HG03558 (cell line): ENCODE measurements around the gene PHF19.
A peak's percentile ranks its signal among the peaks of the same experiment; 100 is the strongest.

Experiments used
- ATAC-seq: cut with Tn5 transposase; IDR thresholded peaks from one replicate; pipeline ENCODE4 v1.9.1; 2021; ENCODE audit warnings: moderate number of reproducible peaks; ENCODE audit not compliant: unreplicated experiment; ENCODE audit errors: extremely low read depth

The PHF19 gene

GRCh38 chr9:120876842-120877240 lies at the start of gene PHF19:
Gene PHF19, minus strand, starts transcription at chr9:120877188. Its CDS starts 2,447 bp downstream, at chr9:120874741.
- no peak for ATAC-seq

DNA sequence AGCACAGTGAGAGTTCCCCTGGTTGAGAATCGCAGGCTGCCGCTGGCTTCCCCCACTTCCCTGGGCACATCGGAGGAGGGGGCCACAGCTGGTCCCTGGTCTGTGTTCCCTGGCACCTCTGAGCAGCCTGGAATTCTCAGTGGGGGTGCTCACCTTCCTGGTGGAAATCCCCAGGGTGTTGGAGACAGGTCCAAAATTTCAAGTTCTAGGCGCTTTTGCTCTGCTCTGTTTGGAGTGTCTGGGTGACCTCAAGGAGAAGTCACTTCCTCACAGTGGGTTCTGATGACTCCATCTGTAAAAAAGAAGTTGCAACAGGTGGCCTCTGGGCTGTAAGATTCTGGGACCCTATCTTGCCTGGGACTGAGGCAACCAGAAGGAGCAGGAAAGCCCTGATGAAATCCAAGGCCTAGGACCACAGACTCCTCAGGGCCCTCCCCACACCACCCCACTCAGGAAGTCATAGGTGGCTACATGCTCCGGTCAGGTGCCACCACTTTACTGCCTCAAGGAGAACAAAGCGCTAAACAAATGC lies 49.5 kb upstream of the PHF19 start, which contains the start of gene TRAF1:
Gene TRAF1, minus strand, starts transcription at position 400 of the 532 bp plus-strand sequence. CDS start 721 bp downstream, outside the sequence.
- peak; percentile 4 for ATAC-seq

- ATAC-seq = peak; percentile 42
Measured at GRCh38 chr9:120925535-120926396, 48.8 kb upstream of the PHF19 start.

DNA sequence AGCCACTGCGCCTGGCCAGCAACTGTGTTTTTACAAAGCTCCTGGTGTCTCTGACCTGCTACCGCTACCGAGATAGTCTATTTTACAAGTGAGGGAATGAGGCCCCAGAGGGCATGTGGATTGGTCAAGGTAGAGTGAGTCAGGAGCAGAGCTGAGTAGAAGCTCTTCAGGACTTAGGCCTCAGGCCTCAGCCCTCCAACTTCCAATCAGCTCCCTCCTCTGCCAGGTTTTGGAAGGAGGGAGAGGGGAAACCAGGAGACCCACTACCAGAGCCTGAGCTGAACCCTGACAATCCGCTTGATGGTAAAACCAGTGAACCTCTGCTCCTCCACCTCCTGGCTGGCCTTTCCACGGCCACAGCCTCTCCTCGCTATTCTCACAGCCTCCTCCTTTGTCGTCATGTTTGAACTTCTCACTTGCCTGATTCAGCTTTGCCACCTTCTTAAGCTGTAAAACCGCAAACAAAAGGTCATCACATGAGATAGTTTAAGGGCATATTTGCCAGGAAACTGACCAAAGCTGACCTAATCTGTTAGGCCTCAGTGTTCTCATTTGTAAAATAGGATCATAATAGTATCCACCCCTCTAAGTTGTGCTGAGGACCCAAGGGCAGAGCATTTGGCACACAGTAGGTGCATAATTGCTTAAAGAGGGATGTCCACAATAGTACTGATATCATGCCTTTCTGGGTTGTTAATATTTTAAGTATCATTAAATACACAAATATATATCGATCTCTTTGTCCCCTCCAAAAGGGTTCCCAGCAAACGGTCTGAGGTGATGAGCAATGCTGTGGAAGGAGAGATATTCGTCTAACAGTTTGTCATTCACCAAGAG lies 47.9 kb upstream of the PHF19 start:
- ATAC-seq = no peak

DNA sequence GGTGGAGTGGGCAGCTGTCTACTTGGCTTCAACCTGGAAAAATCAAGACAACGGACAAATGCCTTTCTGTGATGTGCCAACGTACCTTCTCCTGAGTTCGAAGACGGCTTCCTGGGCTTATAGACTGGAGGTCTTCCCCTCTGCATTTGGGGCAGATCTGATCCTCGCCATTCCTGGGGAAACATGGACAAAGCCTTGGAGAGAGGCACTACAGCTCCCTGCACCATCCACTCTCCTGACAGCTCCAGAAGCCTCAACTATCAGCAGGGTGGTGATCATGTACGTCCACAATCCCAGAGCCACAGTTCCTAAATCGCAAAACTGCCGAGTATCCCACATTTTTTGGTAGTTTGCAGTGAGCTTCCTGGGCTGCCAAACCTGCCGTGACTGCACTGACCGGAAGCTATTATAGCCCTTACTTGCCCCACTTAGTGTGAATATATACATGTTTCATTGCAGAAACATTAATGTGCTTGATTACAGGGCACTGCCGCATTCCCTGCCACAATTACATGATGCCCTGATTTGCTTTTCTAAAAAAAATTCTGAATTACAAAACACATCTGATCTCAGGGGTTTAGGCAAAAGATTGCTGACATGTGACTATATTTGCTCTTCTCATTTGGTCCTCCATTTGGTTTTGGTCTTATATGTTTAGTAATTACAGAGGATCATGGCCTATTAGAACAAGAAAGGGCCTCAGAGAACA lies 46.8 kb upstream of the PHF19 start:
- ATAC-seq = no peak

GRCh38 chr9:120922404-120923195 lies 45.6 kb upstream of the PHF19 start:
- ATAC-seq = no peak

- no peak for ATAC-seq
Measured at GRCh38 chr9:120921661-120922181, 44.7 kb upstream of the PHF19 start.

- ATAC-seq = no peak
Measured at GRCh38 chr9:120920806-120921178, 43.8 kb upstream of the PHF19 start.

GRCh38 chr9:120919843-120920805 lies 43.1 kb upstream of the PHF19 start:
- no peak for ATAC-seq

GRCh38 chr9:120918931-120919842 lies 42.2 kb upstream of the PHF19 start:
- ATAC-seq = no peak

DNA sequence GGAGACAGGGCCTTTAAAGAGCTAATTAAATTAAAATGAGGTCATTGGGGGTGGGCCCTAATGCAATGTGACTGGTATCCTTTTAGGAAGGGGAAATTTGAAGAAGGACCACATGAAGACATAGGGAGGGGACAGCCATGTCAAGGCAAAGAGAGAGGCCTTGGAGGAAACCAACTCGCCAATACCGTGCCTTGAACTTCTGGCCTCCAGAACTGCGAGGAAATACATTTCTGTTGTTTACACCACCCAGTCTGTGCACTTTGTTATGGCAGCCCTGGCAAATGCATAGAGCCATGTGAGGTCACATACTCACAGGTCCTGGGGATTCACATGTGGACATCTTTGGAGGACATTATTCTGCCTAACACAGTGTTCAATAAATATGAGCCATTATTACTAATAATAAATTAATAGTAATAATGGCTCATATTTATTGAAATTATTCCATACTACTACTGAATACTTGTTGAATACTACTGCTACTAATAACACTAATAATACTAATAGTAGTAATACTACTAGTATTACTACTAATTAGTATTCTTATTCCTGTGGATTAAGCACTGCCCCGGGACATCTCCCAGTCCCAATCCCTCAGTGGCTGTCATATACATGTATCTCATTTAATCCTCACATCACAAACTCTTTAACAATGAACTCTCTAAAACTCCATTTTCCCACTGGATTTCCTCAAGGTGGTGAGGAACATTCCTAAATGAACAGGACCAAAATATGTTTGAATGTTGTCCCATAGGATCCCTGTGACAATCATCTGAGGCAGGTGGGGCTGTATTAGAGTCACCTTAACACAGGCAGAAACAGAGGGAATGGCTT lies 41.2 kb upstream of the PHF19 start:
- ATAC-seq = no peak

DNA sequence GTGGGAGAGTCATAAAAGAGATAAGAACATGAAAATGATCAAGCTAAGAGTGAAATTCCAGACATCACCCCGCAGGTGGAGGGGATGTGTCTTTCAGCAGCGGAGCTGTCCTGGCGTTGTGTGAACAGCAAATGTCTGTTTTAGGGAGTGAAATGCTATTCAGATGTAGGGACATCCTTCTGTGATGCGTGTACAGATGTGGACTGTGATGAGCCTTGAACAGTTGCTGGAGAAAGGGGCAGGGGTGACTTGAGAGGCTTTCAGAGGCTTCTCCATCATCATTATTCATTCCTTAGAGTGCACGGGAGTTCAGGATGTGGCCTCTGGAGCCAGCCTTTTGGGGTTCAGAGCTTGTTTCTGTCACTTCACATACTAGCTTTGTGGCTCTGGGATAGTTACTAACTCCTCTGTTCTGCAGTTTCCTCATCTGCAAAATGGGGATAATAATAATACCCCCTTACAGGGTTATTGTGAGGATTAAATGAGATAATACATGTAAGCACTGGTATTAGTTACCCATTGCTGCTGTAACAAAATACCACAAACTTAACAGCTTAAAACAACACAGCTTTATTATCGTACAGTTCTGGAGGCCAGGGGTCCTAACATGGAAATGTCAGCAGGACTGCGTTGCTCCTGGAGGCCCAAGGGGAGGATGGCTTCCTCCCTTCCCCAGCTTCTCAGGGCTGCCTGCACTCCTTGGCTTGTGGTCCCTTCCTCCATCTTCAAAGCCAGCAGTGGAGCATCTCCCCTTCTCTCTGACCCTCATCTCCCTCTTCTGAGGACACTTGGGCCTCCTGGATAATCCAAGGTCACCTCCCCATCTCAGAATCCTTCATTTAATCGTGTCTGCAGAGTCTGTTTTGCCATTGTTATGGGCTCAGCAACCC lies 40.2 kb upstream of the PHF19 start:
- ATAC-seq = no peak

DNA sequence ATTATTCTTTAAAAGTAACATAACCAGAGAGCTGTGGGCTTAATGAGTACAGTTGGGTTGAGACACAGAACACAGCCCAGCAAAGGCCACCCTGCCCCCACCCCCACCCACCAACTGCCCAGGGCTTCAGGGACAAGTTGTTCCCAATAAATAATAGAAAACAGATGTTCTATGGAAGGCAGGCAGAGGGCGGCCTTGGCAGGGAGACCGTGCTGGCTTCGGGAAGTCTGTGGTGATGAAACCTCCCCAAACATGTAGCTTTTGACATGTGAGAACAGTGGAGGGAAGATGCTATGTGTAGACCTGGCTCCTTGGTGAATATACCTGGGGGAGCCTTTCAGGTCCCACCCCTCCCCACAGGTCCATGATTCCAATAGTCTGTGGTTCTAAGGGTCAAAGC lies 39.6 kb upstream of the PHF19 start:
- no peak for ATAC-seq

- no peak for ATAC-seq
Measured at GRCh38 chr9:120915854-120916470, 39.0 kb upstream of the PHF19 start.

DNA sequence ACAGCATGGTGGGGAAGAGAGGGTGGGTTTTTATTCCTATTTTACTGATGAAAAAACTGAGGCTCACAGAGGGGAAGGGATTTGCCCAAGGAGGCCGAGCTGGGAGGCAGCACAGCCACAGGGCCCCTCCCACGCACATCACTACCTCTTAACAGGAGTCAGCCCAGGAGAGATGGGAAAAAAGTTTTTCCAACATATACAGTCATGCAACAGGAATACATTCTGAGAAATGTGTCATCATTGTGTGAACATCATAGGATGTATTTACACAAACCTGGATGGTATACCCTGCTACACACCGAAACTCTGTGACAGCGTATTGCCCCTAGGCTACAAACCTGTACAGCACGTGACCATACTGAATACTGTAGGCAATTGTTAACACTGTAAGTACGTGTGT lies 38.0 kb upstream of the PHF19 start:
- no peak for ATAC-seq
